HG02759 (cell line): ENCODE data around the gene NECTIN2.
"Not testable (repeated sequence)": the region's sequence is repeated elsewhere in the genome, so short reads cannot be mapped to it uniquely, and the experiment has no call there.

Experiments
- ATAC-seq: cut with Tn5 transposase; IDR thresholded peaks from one replicate; pipeline ENCODE4 v1.9.1; 2021; ENCODE audit warnings: mild to moderate bottlenecking, moderate library complexity; ENCODE audit not compliant: unreplicated experiment

NECTIN2 gene

DNA sequence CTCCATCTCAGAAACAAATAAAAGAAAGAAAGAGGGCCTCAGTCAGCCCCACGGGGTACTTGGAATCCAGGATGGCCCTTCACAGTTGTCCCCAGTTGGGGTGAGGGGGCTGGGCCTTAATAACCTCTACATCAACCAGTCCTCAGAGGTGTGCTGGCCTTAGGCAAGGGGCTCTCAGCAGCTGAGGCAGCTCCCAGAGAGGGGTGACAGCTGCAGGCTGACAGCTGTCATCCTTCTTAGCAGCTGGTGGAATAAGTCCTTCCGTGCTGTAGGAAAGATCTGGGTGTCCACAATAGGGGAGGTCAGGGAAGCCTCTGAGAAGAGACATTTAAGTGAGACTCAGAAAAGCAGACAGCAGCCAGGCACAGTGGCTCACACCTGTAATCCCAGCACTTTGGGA is 29.8 kb upstream of the NECTIN2 start:
- ATAC-seq, result no peak

DNA sequence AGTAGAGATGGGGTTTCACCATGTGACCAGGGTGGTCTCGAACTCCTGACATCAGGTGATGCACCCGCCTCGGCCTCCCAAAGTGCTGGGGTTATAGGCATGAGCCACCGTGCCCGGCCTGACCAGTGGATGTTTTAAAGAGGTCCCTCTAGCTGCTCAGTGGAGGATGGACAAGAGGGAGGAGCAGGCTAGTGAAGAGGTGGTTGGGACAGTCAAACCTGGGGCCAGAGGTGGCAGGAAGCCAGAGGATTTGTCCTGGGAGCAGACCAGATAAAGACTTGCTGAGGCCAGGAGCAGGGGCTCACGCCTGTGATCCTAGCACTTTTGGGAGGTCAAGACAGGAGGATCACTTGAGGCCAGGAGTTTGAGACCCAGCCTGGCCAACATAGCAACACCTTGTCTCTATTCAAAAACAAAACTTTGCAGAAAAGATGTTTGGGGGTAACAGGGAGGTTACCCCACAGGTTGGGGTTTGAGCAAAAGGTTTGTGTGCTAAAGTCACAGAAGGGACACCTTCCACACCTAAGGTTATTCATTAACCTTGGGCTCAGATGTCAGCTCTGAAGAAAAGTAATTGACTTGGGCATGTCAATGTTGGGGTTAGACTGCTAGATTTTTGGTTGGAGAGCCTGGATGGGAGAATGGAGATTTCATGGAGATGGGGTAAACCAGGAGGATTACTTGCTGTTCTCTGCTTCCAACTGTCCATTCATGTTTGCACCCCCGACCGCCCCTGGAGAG is 28.2 kb upstream of the NECTIN2 start:
- no peak for ATAC-seq

- ATAC-seq, result no peak
Measured at GRCh38 chr19:44818466-44819031, 27.5 kb upstream of the NECTIN2 start.

- ATAC-seq, result no peak
Measured at GRCh38 chr19:44819246-44819832, 26.8 kb upstream of the NECTIN2 start.

GRCh38 chr19:44820648-44821609 is 25.2 kb upstream of the NECTIN2 start:
- no peak for ATAC-seq

GRCh38 chr19:44822177-44822576 is 23.9 kb upstream of the NECTIN2 start:
- ATAC-seq, result no peak

GRCh38 chr19:44822670-44823372 is 23.3 kb upstream of the NECTIN2 start:
- ATAC-seq, result no peak

DNA sequence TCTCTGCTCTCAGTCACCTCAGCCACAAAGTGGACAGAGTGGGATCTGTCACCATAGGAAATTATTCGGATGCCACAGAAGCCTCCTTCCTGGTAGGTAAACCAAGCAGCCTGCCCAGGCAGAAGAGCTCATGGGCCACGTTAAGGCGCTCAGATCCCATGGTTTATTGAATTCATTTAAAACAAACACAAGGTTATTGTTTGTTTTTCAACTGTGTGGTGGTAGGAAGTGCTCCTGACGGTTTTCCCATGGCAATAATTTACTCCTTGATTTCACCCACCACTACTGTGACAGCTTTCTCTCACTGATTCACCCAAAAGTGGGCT is 22.8 kb upstream of the NECTIN2 start:
- no peak for ATAC-seq

DNA sequence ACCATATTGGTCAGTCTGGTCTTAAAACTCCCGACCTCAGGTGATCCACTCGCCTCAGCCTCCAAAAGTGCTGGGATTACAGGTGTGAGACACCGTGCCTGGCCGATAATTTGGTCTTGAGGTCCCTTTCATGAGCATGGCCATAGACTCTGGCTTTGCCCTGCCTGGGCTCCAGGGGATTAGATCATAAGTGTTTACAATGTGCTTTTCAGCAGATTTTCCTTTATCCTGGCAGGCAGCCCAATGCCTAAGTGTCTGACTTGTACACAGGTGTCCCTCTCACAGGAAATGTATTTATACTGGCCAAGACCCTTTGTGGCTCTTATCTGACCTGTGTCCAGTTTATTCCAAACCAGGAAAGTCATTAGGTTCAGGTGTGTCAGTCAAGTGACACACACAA is 21.3 kb upstream of the NECTIN2 start:
- no peak for ATAC-seq

DNA sequence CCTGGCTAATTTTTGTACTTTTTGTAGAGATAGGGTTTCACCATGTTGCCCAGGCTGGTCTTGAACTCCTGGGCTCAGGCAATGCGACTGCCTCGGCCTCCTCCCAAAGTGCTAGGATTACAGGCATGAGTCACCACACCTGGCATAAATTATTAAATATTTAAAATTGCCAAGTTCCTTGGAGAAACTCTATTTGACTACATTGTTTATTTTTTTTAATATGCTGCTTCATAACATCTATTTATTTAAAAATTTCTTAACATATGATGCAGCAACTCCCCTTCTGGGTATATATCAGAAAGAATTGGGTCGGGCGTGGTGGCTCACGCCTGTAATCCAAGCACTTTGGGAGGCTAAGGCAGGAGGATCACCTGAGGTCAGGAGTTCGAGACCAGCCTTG is 13.2 kb upstream of the NECTIN2 start:
- not testable (repeated sequence) for ATAC-seq

DNA sequence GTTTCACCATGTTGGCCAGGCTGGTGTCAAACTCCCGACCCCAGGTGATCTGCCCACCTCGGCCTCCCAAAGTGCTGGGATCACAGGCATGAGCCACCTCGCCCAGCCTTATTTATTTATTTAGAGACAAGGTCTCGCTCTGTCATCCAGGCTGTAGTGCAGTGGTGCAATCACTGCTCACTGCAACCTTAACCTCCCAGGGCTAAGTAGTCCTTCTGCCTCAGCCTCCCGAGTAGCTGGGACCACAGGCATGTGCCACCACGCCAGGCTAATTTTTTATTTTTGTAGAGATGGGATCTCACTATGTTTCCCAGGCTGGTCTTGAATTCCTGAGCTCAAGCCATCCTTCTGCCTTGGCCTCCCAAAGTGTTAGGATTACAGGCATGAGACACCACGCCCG is 11.7 kb upstream of the NECTIN2 start:
- ATAC-seq, result not testable (repeated sequence)

DNA sequence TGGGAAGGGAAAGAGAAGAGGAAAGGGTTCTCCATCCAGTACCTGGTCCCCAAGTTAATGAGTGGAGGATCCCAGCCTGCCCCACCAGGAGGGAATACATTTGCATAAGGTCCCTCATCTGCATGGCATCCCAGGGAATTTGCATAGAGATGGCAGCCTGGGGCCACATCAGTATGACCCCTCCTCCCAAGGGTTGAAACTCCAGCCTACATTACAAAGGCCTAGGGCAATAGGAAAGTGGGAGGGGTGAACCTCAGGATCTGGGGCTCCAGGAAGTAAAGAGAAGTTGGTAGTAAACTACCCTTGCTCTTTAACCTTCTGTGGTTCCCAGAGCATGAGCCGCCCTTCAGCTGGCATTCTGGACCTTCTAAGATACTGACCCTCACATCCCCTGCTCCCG is 6.8 kb upstream of the NECTIN2 start:
- no peak for ATAC-seq

DNA sequence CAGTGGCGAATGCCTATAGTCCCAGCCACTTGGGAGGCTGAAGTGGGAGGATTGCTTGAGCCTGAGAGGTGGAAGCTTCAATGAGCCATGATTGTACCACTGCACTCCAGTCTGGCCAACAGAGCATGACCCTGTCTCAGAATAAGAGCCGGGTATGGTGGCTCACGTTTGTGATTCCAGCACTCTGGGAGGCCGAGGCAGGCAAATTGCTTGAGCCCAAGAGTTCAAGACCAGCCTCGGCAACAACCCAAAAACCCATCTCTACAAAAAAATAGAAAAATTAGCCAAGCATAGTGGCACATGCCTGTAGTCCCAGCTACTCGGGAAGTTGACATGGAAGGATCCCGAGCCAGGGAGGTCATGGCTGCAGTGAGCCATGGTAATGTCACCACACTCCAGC is 5.3 kb upstream of the NECTIN2 start:
- ATAC-seq, result no peak

- ATAC-seq, result no peak
Measured at GRCh38 chr19:44841231-44841630, 4.9 kb upstream of the NECTIN2 start.

- ATAC-seq, result no peak
Measured at GRCh38 chr19:44845286-44845611, 848 bp upstream of the NECTIN2 start.

DNA sequence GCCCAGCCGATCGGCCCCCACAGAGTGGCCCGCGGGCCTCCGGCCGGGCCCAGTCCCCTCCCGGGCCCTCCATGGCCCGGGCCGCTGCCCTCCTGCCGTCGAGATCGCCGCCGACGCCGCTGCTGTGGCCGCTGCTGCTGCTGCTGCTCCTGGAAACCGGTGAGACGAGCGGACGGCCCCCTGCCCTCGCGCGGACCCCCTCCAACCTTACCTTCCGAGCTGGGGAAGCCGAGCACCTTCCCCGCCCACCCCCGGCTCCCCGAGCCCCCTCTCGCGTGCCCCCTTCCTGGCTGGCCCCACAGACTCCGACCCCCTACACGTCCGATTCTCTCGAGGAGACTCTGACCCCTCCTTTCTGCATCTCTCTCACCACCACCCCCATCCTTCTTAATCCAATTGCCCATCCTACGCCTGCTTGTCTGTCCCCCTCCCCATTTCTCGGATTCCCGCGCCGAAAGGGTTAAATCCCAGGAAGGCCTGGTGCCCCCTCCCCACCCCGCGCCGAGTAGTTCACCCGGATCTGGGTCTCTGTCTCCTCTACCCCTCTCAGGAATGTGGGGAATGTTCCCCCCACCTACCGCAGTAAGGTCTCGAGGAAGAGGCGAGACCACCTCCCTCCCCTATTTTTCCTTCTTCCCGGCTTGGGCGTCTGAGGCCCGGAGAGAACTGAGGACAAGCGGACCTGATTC is 502 bp downstream of the NECTIN2 start:
- ATAC-seq, result no peak

DNA sequence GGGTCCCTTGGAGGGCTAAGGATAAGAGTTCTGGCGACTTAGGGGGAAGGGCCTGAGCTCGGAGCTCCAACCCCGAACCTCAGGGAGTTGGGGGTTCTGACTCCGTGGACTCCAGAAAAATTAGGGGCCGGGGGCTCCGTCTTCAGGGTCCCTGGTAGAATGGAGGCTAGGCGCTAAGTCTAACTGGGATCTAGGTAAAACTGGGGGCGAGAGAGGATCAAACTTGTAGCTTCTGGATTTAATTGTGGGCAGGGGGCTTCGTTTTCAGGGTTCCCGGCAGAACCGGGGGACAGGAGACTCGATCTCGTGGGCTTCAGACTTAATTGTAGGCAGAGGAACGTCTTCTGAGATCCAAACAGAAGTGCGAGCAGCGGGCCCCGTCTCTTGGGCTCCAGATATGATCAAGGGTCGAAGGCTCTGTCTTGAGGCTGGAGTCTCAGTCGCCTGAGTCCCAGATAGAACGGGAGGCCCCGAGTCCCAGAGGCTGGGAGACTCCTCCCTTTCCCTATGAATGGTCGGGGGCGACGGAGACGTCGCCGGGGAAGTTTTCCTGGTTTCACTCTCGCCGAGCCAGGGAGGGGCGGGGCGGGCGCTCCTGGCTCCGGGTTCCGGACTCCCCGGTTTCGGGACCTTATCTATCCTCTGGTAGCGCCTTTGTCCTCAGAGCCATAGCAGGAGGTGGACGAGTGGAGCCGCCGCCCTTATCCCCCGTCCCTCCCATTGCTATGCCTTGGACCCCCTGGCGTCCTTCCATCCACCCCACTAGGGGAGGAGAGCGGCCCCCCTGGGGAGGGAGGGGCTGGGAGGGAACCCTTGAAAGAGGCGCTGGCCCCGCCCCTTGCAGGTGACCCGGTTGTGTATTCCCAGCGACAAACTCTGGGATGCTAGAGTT is 1.3 kb downstream of the NECTIN2 start:
- ATAC-seq, result no peak

GRCh38 chr19:44848036-44848811 is 2.1 kb downstream of the NECTIN2 start:
- ATAC-seq, result no peak
